Measurements from ENCODE around the gene AMOT.

- TF ChIP-seq CTCF (IDR thresholded peaks at IDR 0.05) (no peak), POLR2A (IDR thresholded peaks at IDR 0.05) (no peak), EP300 (IDR thresholded peaks at IDR 0.05) (no peak), POLR2AphosphoS5 (IDR thresholded peaks at IDR 0.05) (no peak)
Measured at GRCh38 chrX:112867570-112867969, 26.9 kb upstream of the AMOT start.
